Urothelium cell line (cell line): ENCODE results near the gene IGF1R.

Experiments used
- DNase-seq: peaks from one replicate; pipeline ENCODE4 v3.0.0; 2011; ENCODE audit warnings: low spot score, mixed read lengths
- FAIRE-seq: peaks from 2 replicates; lab custom pipeline; 2011; peaks lifted over from hg19 to GRCh38; lab: Jason Lieb, UNC

IGF1R gene

GRCh38 chr15:98767692-98768091 is 119.4 kb downstream of the IGF1R start:
- no peak for DNase-seq
- no peak for FAIRE-seq

- FAIRE-seq, result no peak
- no peak for DNase-seq
Measured at GRCh38 chr15:98769867-98770266, 121.5 kb downstream of the IGF1R start.

- no peak for FAIRE-seq
- no peak for DNase-seq
Measured at GRCh38 chr15:98770984-98771383, 122.6 kb downstream of the IGF1R start.

GRCh38 chr15:98771541-98771940 is 123.2 kb downstream of the IGF1R start:
- no peak for FAIRE-seq
- DNase-seq, result no peak

GRCh38 chr15:98772895-98773294 is 124.6 kb downstream of the IGF1R start:
- DNase-seq, result no peak
- no peak for FAIRE-seq

GRCh38 chr15:98773616-98774015 is 125.3 kb downstream of the IGF1R start:
- DNase-seq (no peak), FAIRE-seq (no peak)

GRCh38 chr15:98774756-98775497 is 126.6 kb downstream of the IGF1R start:
- FAIRE-seq, result no peak
- DNase-seq, result no peak

- DNase-seq, result no peak
- FAIRE-seq, result no peak
Measured at GRCh38 chr15:98775498-98776230, 127.3 kb downstream of the IGF1R start.

GRCh38 chr15:98776607-98777281 is 128.4 kb downstream of the IGF1R start:
- FAIRE-seq, result no peak
- no peak for DNase-seq

- no peak for FAIRE-seq
- DNase-seq, result no peak
Measured at GRCh38 chr15:98777426-98777825, 129.1 kb downstream of the IGF1R start.

- FAIRE-seq, result no peak
- no peak for DNase-seq
Measured at GRCh38 chr15:98778263-98778959, 130.1 kb downstream of the IGF1R start.

- FAIRE-seq (no peak), DNase-seq (no peak)
Measured at GRCh38 chr15:98778960-98779359, 130.6 kb downstream of the IGF1R start.

- FAIRE-seq (peak; percentile 56), DNase-seq (peak; percentile 82)
Measured at GRCh38 chr15:98779463-98780071, 131.2 kb downstream of the IGF1R start.

GRCh38 chr15:98781838-98782237 is 133.5 kb downstream of the IGF1R start:
- no peak for FAIRE-seq
- DNase-seq, result no peak

GRCh38 chr15:98782801-98783200 is 134.5 kb downstream of the IGF1R start:
- DNase-seq, result no peak
- FAIRE-seq, result no peak

- DNase-seq, result no peak
- FAIRE-seq, result no peak
Measured at GRCh38 chr15:98785431-98785806, 137.1 kb downstream of the IGF1R start.

- FAIRE-seq, result no peak
- DNase-seq, result no peak
Measured at GRCh38 chr15:98785807-98786621, 137.7 kb downstream of the IGF1R start.

GRCh38 chr15:98786717-98787116 is 138.4 kb downstream of the IGF1R start:
- FAIRE-seq (no peak), DNase-seq (no peak)

- DNase-seq (no peak), FAIRE-seq (no peak)
Measured at GRCh38 chr15:98787194-98787593, 138.9 kb downstream of the IGF1R start.
